Calu3 (cell line): Measurements from ENCODE around the gene PPP2R1B. TPM values are rescaled to one million over a fixed set of nuclear protein-coding genes. Genes with fewer than 3 reads are reported as not detected.

Experiments used
- BruUV-seq: library from RNA; stranded (reverse); fragments of 400-500 nt; replicated peaks from 2 replicates; lab custom pipeline; 2021; lab: Mats Ljungman, UMichigan
- CTCF ChIA-PET: fragments of 300-600 bp; sonication (Branson Sonifier 250); formaldehyde crosslinking; loops from one replicate; lab custom pipeline; 2022; ENCODE audit warnings: antibody characterized with exemption; lab: Charles Lee
- DNase-seq: peaks from one replicate; pipeline ENCODE4 v3.0.0; 2022
- H3K27ac Mint-ChIP-seq: one replicate; pipeline ENCODE4 v1.8.0; 2022; ENCODE audit warnings: mixed read lengths; ENCODE audit not compliant: unreplicated experiment
- H3K27me3 Mint-ChIP-seq: one replicate; pipeline ENCODE4 v1.8.0; 2022; ENCODE audit warnings: mixed read lengths; ENCODE audit not compliant: unreplicated experiment
- H3K36me3 Mint-ChIP-seq: one replicate; pipeline ENCODE4 v1.8.0; 2022; ENCODE audit warnings: mild to moderate bottlenecking, moderate library complexity, mixed read lengths; ENCODE audit not compliant: insufficient read depth, unreplicated experiment
- H3K4me1 Mint-ChIP-seq: one replicate; pipeline ENCODE4 v1.8.0; 2022; ENCODE audit warnings: mild to moderate bottlenecking, low read depth, mixed read lengths; ENCODE audit not compliant: unreplicated experiment
- H3K4me3 Mint-ChIP-seq: one replicate; pipeline ENCODE4 v1.8.0; 2022; ENCODE audit warnings: mild to moderate bottlenecking, low read depth, moderate library complexity, mixed read lengths; ENCODE audit not compliant: unreplicated experiment
- H3K9me3 Mint-ChIP-seq: one replicate; pipeline ENCODE4 v1.8.0; 2022; ENCODE audit warnings: low read depth, mixed read lengths; ENCODE audit not compliant: unreplicated experiment
- CTCF ChIP-seq: fragments of 200-600 bp; IDR thresholded peaks from one replicate; pipeline ENCODE4 v1.8.0; 2022; ENCODE audit warnings: antibody characterized with exemption; ENCODE audit not compliant: unreplicated experiment
- intact Hi-C: fragments of 100-400 bp; cut with micrococcal nuclease; formaldehyde crosslinking; loops from one replicate; pipeline ENCODE4 v1.10.0; 2022; ENCODE audit not compliant: unreplicated experiment
- total RNA-seq: library from RNA; stranded (reverse); gene quantifications from 2 replicates; pipeline ENCODE4 v1.2.3, GENCODE V29; 2022

PPP2R1B gene
- total RNA-seq, 1 experiment from 2014 or later = 24.0 TPM

GRCh38 chr11:111734954-111735261, 31.3 kb downstream of the PPP2R1B start:
- Mint-ChIP-seq H3K27ac (peak overlapping the region; percentile 22), H3K9me3 (no peaks in the 10 kb centered on the region), H3K36me3 (peaks cover 9% of the 10 kb centered on the region), H3K4me1 (no peaks in the 10 kb centered on the region), H3K27me3 (no peaks in the 10 kb centered on the region), H3K4me3 (no peak overlapping the region)
- no peak for DNase-seq
- no peak for TF ChIP-seq CTCF
- no TSS peak for BruUV-seq
- CTCF ChIA-PET = no interaction called here
- intact Hi-C loops = no loop called here

- CTCF ChIA-PET = no interaction called here
- intact Hi-C loops = no loop called here
- H3K4me3 Mint-ChIP-seq = no peak overlapping the region
- peak overlapping the region; percentile 22 for H3K27ac Mint-ChIP-seq
- H3K36me3 Mint-ChIP-seq = peaks cover 9% of the 10 kb centered on the region
- DNase-seq = no peak
- no peaks in the 10 kb centered on the region for H3K27me3 Mint-ChIP-seq
- no peaks in the 10 kb centered on the region for H3K9me3 Mint-ChIP-seq
- no TSS peak for BruUV-seq
- no peaks in the 10 kb centered on the region for H3K4me1 Mint-ChIP-seq
- TF ChIP-seq CTCF = no peak
Observed at GRCh38 chr11:111734101-111734953, 31.9 kb downstream of the PPP2R1B start.

- Mint-ChIP-seq H3K4me3 (no peak overlapping the region), H3K27me3 (no peaks in the 10 kb centered on the region), H3K36me3 (peaks cover 9% of the 10 kb centered on the region), H3K27ac (no peak overlapping the region), H3K4me1 (no peaks in the 10 kb centered on the region), H3K9me3 (no peaks in the 10 kb centered on the region)
- intact Hi-C loops = no loop called here
- DNase-seq = no peak
- BruUV-seq = no TSS peak
- CTCF ChIA-PET = no interaction called here
- no peak for TF ChIP-seq CTCF
Observed at GRCh38 chr11:111733611-111734088, 32.5 kb downstream of the PPP2R1B start.

GRCh38 chr11:111733016-111733415, 33.2 kb downstream of the PPP2R1B start:
- Mint-ChIP-seq H3K27me3 (no peaks in the 10 kb centered on the region), H3K36me3 (peaks cover 9% of the 10 kb centered on the region), H3K4me3 (no peak overlapping the region), H3K27ac (no peak overlapping the region), H3K4me1 (no peaks in the 10 kb centered on the region), H3K9me3 (no peaks in the 10 kb centered on the region)
- no TSS peak for BruUV-seq
- TF ChIP-seq CTCF = no peak
- intact Hi-C loops = no loop called here
- CTCF ChIA-PET = no interaction called here
- no peak for DNase-seq
